ENCODE data around the gene MRC1.
"Not testable (repeated sequence)": the region's sequence is repeated elsewhere in the genome, so short reads cannot be mapped to it uniquely, and the experiment has no call there.

Gene MRC1

DNA sequence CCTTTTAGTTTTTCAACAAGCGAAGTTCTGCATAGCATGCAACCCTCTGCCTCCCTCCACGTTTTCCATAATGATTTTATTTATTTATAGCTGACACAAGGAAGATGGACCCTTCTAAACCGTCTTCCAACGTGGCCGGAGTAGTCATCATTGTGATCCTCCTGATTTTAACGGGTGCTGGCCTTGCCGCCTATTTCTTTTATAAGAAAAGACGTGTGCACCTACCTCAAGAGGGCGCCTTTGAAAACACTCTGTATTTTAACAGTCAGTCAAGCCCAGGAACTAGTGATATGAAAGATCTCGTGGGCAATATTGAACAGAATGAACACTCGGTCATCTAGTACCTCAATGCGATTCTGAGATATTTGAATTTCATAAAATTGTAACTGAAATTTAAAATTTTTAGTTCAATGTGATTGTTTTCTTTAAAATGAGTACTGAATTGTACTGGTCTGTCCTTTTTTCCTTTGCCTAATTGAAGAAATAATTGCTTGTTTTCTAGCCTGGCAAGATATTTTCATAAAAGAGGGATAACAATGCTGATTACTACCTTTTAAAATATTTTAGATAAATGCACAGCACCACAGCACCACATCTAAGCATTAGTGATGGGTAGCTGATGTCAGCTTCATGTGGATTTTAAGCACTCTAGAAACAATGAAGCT is 101.1 kb downstream of the MRC1 start:
- DNase-seq = no peak

DNA sequence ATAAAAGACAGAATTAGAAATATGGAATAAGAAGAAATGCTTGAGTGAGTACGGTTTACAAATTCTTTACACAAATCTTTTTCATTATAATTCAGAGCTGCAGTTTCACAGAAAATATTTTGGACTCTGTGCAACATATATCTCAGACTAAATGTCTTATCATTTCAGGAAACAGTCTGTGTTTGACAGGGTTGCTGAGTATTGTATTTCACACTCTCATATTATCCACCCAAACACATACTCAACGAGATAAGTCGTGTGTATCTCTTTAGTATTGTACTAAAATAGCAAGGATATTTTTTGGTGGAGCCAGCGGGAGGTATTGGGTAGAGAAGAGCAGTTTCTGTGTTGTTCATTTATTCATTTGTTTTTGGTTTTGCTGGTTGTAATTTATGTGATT is 103.6 kb downstream of the MRC1 start:
- DNase-seq = no peak

DNA sequence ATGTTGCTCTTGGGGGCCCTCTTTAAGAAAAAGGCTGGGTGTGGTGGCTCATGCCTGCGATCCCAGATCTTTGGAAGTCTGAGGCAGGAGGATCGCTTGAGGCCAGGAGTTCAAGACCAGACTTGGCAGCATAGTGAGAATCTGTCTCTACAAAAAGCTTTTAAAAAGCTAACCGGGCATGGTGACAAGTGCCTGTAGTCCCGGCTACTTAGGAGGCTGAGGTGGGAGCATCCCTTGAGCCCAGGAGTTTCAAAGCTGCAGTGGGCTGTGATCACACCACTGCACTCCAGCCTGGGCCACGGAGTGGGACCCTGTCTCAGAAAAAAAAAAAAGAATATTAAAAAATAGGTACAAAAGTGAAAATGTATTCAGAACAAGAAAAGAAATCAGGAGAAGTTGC is 104.5 kb downstream of the MRC1 start:
- DNase-seq = no peak

DNA sequence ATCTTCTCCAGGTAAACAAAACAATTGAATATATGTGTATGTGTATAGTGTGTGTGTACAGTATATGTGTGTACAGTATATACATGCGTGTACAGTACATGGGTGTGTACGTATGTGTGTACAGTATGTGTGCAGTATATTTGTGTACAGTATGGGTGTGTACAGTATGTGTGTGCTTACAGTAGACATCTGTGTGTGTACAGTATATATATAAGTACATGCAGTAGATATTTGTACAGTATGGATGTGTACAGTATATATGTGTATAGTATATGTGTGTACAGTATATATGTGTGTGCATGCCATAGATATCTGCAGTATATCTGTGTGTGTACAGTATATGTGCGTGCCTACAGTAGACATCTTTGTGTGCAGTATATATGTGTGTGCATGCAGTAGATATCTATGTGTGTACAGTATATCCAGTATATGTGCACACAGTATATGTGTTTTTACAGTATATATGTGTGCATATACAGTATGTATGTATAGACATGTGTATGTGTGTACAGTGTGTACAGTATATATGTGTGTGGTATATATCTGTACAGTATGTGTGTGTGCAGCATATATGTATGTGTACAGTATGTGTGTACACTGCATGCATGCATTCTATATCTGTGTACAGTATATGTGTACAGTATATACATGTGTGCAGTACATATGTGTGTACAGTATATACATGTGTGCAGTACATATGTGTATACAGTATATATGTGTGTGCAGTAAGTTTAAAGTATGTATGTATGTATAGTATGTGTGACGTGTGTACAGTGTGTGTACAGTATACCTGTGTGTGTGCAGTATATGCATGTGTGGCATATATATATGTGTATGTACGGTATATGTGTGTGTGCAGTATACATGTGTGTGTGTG is 105.3 kb downstream of the MRC1 start:
- no peak for DNase-seq

DNA sequence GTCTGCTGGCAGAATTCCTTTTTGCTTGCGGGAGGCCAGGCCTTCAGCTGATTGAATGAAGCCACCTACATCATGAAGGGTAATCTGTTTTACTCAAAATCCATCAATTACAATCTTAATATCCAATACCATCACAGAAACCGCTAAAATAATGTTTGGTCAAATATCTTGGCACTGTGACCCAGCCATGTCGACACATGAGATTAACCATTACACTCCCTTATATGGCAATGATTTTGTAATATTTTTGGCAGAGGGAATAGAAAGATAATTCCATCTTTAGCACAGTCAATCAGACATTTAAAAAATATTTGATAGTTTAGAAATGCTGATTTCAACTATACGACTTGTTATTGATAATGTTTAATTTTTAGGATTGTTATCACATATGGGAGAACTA is 106.0 kb downstream of the MRC1 start:
- no peak for DNase-seq

DNA sequence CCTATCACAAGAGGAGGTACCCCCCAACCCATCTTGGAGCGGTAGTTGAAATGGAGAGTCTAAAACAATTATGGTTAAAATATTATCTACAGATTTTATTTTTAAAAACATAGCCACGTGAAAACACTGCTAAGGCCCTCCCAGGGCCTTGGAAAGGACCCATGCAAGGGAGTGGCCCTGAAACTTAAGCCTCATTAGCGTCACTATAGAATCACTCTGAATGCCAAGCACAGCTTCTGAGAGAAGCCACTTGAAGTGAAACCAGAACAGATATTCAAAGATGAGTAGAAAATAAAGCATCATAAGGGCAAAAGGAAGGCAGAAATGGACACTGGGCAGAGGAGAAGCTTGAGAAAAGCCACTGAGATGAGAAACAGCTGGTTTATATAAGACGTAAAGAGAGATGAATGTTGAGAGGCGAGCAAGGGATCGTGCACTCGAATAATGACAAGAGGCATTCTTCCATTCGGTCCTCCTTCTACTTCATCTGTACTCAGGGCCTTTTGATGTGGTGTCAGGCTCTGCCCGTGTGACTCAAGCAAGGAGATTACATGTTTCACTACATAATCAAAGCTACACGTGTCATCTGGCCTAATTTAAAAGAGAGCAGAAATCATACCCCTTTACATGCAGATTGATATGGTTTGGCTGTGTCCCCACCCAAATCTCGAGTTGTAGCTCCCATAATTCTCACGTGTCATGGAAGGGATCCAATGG is 109.2 kb downstream of the MRC1 start:
- DNase-seq = no peak

DNA sequence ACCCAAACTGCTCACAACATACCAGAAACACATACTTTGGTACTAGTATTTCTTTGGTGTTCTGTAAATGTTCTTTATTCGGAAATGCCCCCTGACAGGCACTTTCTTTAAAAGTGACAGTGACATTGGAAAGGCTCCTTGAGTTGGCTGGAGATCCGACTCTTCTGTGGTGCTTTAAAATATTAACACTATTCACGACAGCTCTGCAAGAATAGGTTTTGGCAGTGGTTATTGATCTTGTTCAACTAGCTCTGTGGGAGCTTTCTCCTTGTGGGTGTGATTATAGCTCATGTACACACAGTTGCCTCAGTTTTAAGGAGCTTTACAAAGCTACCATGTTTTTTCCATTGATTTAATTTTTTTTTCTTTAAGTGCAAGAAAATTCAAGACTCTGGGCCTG is 112.2 kb downstream of the MRC1 start:
- no peak for DNase-seq

DNA sequence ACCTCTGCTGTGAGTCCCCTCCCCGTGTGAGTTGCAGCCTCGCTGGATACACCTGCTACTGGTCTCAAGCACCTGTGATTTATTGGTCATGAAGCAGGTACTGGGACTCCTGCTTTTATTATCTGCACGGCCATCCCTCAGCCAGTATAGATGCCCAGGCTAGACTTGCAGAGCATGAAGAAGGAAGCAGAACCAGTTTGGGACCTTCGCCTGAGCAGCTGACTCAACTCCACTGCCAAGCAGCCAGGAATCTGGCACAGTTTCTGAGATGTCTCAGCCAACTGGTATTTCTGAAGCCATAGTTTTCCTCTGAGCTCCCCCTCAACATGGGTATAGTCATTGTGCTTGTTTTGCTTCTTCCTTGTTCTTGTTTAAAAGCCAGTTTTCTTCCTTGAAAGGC is 114.6 kb downstream of the MRC1 start:
- no peak for DNase-seq

DNA sequence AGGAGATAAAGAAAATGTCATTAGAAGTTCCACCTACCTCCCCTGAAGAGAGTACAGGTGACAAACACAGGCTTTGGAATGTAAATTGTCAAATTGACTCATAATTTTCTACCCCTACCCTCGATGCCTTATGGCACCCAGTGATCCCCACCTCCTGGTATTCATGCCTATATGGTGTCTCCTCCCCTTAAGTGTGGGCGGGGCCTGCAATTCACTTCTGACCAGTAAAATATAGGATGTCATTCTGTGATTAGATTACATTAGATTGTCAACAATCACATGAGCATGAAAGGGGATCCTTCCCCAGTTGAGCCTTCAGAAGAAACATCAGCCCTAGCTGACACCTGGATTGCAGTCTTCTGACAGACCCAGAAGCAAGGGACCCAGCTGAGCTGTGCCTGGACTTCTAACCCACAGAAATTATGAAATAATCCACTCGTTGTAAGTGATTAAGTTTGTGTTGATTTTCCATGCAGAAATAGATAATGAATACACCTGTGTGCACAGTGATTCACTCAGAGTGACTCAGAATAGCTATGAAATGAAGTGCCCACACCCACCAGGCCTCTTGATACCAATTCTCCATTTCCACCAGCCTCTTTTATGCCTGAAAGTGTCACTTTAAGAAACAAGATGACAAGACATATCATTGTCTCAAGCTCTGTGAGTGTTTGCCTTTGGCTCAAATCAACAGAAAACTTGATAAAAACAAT is 134.0 kb downstream of the MRC1 start:
- DNase-seq = no peak

DNA sequence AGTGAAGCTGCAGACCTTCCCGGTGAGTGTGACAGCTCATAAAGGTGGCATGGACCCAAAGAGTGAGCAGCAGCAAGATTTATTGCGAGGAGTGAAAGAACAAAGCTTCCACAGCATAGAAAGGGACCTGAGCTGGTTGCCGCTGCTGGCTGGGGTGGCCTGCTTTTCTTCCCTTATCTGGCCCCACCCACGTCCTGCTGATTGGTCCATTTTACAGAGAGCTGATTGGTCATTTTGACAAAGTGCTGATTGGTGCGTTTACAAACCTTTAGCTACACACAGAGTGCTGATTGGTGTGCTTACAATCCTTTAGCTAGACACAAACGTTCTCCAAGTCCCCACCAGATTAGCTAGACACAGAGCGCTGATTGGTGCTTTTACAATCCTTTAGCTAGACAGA is 141.1 kb downstream of the MRC1 start:
- not testable (repeated sequence) for DNase-seq

DNA sequence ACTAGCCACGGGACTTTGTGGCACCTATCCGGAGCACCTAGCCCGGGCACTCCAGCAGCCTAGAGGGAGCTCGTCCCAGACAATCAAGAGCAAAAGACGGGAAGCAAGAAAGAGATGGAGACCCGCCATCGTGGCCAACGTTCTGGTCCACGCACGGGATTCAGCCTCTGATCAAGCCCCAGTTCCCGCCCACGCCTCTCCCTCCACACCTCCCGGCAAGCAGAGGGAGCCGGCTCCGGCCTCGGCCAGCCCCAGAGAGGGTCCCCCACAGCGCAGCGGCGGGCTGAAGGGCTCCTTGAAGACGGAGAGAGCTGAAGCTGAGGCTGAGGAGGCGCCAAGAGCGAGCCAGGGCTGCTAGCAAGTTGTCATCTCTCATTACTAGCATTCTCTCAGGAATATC is 141.6 kb downstream of the MRC1 start:
- no peak for DNase-seq

DNA sequence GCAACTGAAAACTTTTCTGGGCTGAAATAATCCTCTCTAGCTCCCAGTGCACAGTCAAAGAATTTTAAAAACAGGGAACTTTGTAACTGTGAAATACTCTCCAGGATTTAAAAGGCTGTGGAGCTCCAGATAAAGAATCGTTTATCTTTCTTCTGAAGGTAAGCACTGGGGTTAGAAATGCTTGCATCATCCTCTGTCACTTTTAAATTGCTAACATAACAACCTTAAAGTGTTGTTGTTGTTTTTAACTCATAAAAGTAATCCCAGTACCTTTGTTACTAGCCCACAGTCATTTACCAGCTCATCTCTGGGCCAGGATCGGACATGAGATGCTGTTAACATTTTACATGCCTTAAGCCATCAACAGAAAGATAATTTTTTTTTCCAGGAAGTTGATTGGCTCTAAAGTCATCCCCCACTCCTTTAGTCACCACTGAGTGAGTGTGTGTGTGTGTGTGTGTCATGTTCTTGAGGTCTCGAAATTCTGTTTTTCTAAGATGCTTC is 142.8 kb downstream of the MRC1 start, which contains the start of gene SLC39A12:
Gene SLC39A12 (plus strand): TSS at position 51 of the 504 bp plus-strand sequence. CDS start 1,359 bp downstream, outside the sequence.
- DNase-seq = no peak

DNA sequence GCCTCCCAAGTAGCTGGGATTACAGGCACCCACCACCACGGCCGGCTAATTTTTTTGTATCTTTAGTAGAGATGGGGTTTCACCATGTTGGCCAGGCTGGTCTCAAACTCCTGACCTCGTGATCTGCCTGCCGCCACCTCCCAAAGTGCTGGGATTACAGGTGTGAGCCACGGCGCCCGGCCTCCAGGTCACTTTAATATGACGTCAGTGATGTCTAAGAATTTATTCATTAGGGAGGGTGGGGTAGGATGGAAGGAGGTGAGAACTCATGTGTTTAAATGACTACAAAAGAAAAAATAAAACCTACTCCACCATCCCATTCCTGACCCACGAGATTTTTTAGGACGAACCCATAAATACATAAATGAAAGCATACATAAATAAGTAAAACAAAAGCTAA is 145.2 kb downstream of the MRC1 start:
- DNase-seq = not testable (repeated sequence)

DNA sequence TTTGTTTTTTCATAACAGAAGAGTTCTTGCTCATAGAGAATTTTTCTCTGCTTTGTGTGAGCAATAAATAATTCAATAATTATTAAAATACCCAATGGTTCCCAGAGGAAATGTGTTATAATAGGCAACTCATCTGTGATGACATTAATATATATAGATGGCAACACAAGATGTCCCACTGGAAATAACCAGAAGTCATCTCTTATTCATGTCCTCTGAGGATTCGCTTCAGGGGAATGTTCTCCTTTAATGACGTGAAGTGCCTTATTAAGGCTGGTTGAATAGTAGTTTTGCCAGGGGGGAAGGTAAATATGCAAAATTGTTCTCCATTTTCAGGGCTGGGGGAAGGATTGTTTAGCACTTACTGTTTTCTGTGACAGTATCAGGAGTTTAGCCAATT is 145.7 kb downstream of the MRC1 start:
- no peak for DNase-seq

DNA sequence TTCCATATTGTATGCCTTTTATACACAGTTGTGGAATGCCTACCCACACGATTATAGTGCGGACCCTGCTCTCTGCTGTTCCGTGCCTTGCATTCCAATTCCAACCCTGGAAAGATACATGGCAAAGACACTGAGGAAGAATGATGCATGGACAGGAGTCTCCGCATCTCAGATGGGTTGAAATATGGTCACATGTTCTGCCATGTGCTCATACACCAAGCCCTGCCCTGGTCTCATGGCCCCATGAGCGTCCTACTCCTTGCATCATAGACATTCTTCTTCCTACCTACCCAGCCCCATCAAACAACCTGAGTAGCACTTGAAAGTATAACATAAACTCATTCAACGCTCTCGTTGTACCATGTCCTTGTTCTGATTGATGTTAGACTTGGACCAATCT is 148.9 kb downstream of the MRC1 start:
- DNase-seq = no peak

DNA sequence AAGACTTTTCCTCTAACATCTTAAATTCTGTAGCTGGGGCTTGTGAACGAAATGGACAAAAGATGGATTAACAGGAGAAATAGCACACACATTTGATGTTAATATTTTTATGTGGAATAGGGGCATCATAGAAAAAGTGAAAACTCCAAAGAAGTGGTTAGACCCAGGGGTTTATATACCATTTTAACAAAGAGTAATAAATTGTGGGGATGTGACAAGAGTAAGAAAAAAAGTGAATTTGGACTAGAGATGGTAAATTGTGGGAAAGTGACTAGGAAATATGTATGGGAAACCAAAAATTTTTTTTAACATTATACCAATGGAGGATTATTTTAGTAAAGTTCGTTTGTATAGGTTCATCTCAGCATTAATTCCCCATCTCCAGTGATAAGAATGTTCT is 150.7 kb downstream of the MRC1 start:
- no peak for DNase-seq

Data from NCI-H345 (cell line).